ENCODE measurements around the gene POLD2. TPM values are rescaled to one million over a fixed set of nuclear protein-coding genes. Genes with fewer than 3 reads are reported as not detected.

Gene POLD2
- total RNA-seq, 1 donor from 2014 or later: 103 TPM

GRCh38 chr7:44101966-44102845 is 21.1 kb downstream of the POLD2 start:
- Histone ChIP-seq H3K4me3 (ENCODE audit: low read depth, low read length) (no peak overlapping the region), H3K27me3 (ENCODE audit: control insufficient read depth, insufficient read depth, low read length) (no peaks in the 10 kb centered on the region), H3K36me3 (ENCODE audit: control insufficient read depth, insufficient read depth, low read length) (no peaks in the 10 kb centered on the region)
- no peak for FAIRE-seq
- peak; percentile 79 for DNase-seq (ENCODE audit: low read depth)
- no peak for TF ChIP-seq CTCF (IDR thresholded peaks at IDR 0.05; ENCODE audit: insufficient read depth, low read length, severe bottlenecking)

DNA sequence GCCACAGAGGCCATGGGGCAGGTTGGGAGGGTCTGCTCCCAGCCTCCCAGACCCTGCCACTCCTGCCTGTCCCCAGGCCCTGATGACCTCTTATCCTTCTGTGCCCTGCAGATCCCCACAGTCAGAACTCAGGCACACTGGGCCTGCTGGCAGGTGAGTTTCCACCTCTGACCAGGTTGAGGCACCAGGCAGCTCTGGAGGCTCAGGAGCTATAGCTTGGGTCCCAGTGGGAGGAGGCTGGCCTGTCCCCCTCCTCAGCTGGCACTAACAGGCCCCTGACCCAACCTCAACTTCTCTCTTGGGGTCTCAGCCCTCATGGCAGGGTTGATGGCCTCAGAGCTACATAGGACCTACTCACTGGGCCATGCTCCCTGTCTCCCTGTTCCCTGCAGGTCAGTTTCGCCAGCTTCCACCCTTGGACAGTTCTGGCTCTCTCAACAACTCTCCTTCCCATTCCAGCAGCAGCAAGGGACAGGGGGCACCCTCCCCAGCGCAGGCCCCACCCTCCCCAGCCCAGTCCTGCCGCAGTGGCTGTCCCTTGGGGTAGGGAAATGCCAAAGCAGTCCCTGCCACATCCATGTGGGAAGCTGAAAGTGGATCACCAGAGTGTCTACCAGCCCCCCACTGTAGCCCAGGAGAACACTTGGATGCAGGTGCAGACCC is 21.9 kb downstream of the POLD2 start:
- no peak for TF ChIP-seq CTCF (IDR thresholded peaks at IDR 0.05; ENCODE audit: insufficient read depth, low read length, severe bottlenecking)
- FAIRE-seq: no peak
- Histone ChIP-seq H3K4me3 (ENCODE audit: low read depth, low read length) (no peak overlapping the region), H3K27me3 (ENCODE audit: control insufficient read depth, insufficient read depth, low read length) (no peaks in the 10 kb centered on the region), H3K36me3 (ENCODE audit: control insufficient read depth, insufficient read depth, low read length) (no peaks in the 10 kb centered on the region)
- DNase-seq (ENCODE audit: low read depth): no peak

GRCh38 chr7:44100458-44101302 is 22.7 kb downstream of the POLD2 start:
- TF ChIP-seq CTCF (IDR thresholded peaks at IDR 0.05; ENCODE audit: insufficient read depth, low read length, severe bottlenecking): no peak
- Histone ChIP-seq H3K4me3 (ENCODE audit: low read depth, low read length) (no peak overlapping the region), H3K27me3 (ENCODE audit: control insufficient read depth, insufficient read depth, low read length) (no peaks in the 10 kb centered on the region), H3K36me3 (ENCODE audit: control insufficient read depth, insufficient read depth, low read length) (no peaks in the 10 kb centered on the region)
- DNase-seq (ENCODE audit: low read depth): no peak
- no peak for FAIRE-seq

DNA sequence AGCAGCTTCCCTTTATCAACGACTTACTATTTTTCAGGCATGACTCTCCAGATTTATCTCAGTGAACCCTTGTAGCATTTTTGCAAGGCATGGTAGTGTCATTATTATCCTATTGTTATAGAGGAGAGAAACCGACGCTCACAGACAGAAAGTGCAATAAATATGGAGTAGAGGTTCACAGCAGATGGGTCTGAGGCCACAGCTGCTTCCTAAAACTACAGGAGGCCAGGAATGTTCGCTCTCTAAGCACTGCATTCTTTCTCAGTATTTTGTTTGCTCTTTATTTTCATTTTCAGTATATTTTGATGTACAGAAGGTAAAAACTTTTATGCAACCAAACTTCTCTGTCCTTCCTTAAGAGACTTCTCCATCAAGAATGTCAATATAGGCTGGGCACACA is 23.7 kb downstream of the POLD2 start:
- DNase-seq (ENCODE audit: low read depth): no peak
- no peaks in the 10 kb centered on the region for H3K27me3 ChIP-seq (ENCODE audit: control insufficient read depth, insufficient read depth, low read length)

More for the DNA sequence above, 23.7 kb downstream of the POLD2 start:
- no peak for FAIRE-seq
- H3K4me3 ChIP-seq (ENCODE audit: low read depth, low read length): no peak overlapping the region
- TF ChIP-seq CTCF (IDR thresholded peaks at IDR 0.05; ENCODE audit: insufficient read depth, low read length, severe bottlenecking): no peak
- no peaks in the 10 kb centered on the region for H3K36me3 ChIP-seq (ENCODE audit: control insufficient read depth, insufficient read depth, low read length)

All from bronchial epithelial cell (primary cell).